Lung microvascular endothelial cell (primary cell): ENCODE data around the gene CRYBA1. TPM values are rescaled to one million over a fixed set of nuclear protein-coding genes. Genes with fewer than 3 reads are reported as not detected.

Experiments used
- DNase-seq, 2 donors: peaks; one replicate each; pipeline versions ENCODE4 v3.0.0 to v3.0.0-alpha.2; 2010; ENCODE audit warnings: low read depth in 2 of 2
- total RNA-seq: library from RNA; depleted of rRNA; stranded (reverse); fragments of >200 nt; gene quantifications from 2 replicates; pipeline ENCODE4 v1.2.1, GENCODE V29; 2014

CRYBA1 gene
- total RNA-seq, 1 donor from 2014 or later = not detected

- DNase-seq = no peak
Measured at GRCh38 chr17:29278692-29279091, 32.0 kb downstream of the CRYBA1 start.

- no peak for DNase-seq
Measured at GRCh38 chr17:29279397-29280070, 32.9 kb downstream of the CRYBA1 start.

GRCh38 chr17:29283496-29283895 lies 36.8 kb downstream of the CRYBA1 start:
- peak in 1 of 2 donors; percentile 21 for DNase-seq

GRCh38 chr17:29283961-29284360 lies 37.3 kb downstream of the CRYBA1 start:
- DNase-seq = no peak

DNA sequence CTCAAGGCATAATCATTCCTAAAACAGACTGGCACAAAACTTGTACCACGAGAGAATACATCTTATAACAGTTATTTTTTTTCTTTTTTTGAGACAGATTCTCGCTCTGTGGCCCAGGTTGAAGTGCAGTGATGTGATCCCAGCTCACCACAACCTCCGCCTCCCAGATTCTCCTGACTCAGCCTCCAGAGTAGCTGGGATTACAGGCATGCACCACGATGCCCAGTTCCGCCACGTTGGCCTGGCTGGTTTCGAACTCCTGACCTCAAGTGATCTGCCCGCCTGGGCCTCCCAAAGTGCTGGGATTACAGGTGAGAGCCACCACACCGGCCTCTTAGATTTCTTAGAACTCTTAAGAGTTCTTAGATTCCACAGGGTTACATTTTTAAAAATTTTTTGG lies 43.2 kb downstream of the CRYBA1 start:
- no peak for DNase-seq

DNA sequence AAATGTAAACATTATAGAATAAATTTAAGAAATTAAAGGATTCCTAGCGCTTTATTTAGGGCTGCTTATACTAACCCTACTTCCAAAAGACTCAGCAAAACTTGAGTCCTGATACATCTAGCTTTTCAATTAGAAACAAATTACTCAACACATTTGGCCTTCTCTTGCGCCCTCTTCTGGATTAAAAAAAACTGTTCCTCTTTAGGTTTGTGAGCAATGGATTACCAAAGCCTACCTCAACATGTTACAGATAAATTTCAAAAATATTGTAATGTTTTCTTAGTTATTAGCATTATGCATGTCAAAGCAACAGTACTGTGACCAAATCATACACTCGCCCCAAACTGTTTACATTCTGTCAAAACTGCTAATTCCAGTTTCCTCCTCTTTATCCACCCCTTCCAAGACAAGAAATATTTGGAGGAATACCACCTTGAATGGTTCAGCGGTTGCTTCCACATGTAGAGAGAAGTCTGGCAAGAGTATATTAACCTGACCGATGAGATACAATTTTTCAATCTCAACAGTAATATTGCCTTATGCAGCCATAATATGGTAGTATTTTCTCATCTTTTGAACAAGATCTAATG lies 44.6 kb downstream of the CRYBA1 start:
- peak; percentile 75 to 80 for DNase-seq

DNA sequence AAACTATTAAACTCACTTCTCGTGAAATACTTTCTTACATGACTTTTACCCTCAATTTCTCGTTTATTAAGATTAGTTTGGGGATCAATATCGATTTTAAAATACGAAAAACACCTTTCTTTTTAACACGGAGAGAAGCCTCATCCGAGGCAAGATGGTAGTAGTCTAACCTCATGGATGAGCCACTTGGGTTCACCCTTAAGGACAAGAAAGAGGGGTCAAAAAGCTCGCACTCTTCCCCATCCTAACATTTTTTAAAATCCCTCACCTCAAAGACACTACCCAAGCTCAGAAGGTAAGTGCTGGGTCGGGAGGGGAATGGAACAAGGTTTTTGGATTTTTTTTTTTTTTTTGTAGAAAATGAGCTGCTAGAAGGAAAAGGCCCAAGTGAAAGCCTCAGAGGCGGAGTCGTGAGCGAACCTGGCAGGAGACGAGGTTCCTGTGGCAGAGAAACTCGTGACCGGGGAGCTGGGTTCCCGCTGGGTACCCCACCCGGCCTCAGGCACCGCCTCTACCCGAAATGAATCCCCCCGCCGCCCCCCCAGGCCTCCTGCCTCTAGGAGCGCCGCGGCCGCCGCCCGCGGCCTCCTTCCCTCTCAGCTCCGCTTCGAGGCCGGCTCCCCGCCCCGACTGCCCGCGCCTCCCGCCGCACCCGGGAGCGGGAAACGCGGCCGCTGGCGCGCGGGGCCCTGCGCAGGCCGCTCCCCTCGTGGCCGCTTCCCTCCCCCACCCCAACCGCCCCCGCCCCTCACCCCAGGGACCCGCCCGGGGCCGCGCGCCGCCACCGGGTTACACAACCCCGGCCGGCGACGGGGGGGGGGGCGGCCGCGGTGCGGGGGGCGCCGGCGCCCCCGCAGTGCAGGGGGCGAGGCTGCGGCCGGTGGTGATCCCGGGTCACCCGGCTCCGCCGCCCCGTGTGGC lies 45.7 kb downstream of the CRYBA1 start:
- DNase-seq = peak; percentile 53 to 59

DNA sequence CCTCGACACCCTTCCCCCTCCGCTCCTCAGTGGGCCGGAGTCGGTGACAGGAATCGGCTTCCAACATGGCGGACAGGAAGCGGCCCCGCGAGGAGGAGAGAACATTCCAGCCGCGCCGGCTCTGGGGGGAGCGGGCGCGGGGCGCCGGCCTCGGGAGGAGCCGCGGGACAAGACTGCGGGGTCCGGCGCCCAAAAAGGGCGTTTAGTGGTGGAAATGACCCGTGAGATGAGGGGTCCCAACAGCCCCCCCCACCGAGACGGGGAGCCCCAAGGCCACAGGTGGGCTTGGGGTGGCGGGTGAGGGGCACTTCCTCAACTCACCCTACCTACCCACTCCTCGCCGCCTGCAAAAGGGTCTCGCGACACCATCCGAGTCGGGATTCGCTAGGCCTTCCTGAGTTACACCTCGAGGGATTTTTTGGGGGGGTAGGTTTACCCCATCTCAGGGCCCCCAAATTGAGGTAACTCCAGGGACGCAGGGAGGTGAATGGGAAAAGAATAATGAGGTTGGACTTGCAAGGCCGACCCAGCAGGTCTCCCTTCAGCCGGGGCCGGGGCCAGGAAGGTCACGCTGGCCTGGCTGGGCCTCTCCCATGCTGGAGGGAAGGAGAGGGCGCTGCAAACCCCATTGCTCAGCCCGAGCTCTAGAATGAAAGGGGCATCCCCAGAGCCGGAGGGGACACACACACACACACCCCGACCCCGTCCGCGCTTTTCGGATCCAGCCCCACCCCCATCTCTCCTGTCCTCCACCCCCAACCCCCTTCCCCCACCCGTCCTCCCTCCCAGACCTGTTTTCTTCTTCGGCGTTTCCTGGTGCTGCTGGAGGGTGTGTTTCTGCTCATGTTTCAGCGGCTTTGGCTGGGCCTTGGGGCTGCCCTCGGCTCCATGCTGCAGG lies 46.6 kb downstream of the CRYBA1 start:
- DNase-seq = peak; percentile 47 to 63

GRCh38 chr17:29293890-29294579 lies 47.4 kb downstream of the CRYBA1 start, which contains the start of gene NUFIP2:
TSS of gene NUFIP2 (minus strand) at chr17:29294148. CDS start at chr17:29294059, 89 bp downstream.
- peak; percentile 99 for DNase-seq

DNA sequence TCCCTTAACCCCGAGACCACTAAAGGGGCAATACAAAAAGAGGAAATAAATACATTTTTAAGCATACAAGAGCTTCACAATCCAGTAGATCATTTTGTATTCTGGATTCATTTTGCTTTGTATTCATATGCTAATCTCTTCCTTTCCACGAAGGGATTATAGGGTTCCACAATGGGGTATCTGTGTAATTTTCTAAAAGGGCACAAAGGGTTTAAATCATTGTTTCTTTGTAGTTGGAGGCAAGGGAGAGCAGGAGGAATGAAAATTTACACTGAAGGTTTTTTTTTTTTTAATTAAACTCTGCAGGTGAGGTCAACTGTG lies 47.9 kb downstream of the CRYBA1 start:
- no peak for DNase-seq

- DNase-seq = no peak
Measured at GRCh38 chr17:29295420-29295819, 48.8 kb downstream of the CRYBA1 start.

- DNase-seq = no peak
Measured at GRCh38 chr17:29299031-29299430, 52.4 kb downstream of the CRYBA1 start.

DNA sequence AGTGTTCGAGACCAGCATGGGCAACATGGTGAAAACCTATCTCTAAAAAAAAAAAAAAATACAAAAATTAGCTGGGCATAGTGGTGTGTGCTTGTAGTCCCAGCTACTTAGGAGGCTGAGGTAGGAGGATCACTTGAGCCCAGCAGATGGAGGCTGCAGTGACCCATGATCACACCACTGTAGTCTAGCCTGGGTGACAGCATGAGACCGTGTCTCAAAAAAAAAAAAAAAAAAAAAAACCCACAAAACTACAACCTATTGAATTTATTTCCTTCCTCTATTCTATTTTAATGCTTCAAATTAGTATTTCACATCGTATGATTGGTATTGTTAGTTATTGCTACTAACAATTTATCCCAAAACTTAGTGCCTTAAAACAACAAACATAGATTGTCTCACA lies 56.7 kb downstream of the CRYBA1 start:
- DNase-seq = no peak

Other genes starting within 250 kb of the CRYBA1 start
- under 0.01 TPM in 1 of 2 replicates, not detected in the other for gene SEZ6, start 240.8 kb upstream of the CRYBA1 start, total RNA-seq
- gene PIPOX, start 203.7 kb upstream of the CRYBA1 start, total RNA-seq = 1.2 and 1.3 TPM in 2 replicates
- gene MYO18A, start 66.5 kb upstream of the CRYBA1 start, total RNA-seq = 22.4 and 26.2 TPM in 2 replicates
- gene NUFIP2, start 47.3 kb downstream of the CRYBA1 start, total RNA-seq = 20.9 and 30.2 TPM in 2 replicates
- gene TAOK1, start 143.5 kb downstream of the CRYBA1 start, total RNA-seq = 31.8 and 41.1 TPM in 2 replicates